ENCODE measurements around the gene KRTAP12-1.

The KRTAP12-1 gene, protein sequence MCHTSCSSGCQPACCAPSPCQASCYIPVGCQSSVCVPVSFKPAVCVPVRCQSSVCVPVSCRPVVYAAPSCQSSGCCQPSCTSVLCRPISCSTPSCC

GRCh38 chr21:44681861-44682579 lies at the start of gene KRTAP12-1:
Gene KRTAP12-1 (minus strand): TSS chr21:44682163. CDS start chr21:44682123, 40 bp downstream.
- no peak for DNase-seq (ENCODE audit: low read depth in 2 of 2, low spot score in 1 of 2)

- DNase-seq (ENCODE audit: low read depth in 2 of 2, low spot score in 1 of 2), result no peak
Measured at GRCh38 chr21:44730951-44731579, 49.1 kb upstream of the KRTAP12-1 start.

DNA sequence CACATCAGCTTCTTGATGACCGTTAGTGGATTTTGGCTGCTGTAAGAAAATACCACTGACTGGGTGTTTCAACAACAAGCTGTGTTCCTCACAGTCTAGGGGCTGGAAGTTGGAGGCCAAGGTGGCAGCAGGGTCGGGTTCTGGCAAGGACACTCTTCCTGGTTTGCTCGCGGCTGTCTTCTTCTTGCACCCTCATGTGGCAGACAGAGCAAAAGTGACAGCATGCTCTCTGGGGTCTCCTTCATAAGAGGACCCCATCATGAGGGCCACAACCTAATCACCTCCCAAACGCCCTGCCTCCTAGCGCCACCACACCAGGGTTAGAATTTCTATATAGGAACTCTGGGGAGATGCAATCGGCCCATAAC lies 48.0 kb upstream of the KRTAP12-1 start:
- no peak for DNase-seq (ENCODE audit: low read depth in 2 of 2, low spot score in 1 of 2)

DNA sequence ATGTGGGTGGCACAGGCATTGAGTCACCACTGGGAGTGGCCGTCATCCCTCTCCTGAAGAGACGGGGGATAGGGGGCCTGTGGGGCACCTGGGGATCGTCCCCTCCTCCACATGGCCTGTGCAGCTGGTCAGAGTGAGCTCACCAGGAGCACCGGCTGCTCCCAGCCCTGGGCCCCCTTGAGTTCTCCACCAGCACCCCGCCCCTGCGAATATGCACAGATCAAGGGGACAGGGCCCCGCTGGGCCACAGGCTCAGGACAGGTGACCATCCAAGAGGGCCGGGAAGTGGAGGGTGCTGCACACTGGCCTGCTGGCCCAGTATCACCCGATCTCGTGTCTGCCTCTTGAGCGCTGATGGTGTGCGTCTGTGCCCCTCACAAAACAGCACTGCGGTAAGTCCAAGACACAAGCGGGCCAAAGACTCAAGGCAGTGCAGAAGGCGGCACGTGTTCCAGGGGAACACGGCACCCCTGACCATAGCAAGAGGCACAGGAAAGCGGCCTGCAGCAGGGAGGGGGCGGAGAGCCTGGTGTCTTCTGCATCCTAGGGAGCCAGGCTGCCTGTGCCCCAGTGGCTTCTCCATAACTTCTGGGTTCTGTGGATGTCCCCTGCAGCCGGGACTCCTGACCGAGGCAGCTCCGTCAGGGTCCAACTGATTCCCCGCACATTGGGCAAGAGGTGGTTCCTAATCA lies 47.5 kb upstream of the KRTAP12-1 start:
- DNase-seq (ENCODE audit: low read depth in 2 of 2, low spot score in 1 of 2), result no peak

DNA sequence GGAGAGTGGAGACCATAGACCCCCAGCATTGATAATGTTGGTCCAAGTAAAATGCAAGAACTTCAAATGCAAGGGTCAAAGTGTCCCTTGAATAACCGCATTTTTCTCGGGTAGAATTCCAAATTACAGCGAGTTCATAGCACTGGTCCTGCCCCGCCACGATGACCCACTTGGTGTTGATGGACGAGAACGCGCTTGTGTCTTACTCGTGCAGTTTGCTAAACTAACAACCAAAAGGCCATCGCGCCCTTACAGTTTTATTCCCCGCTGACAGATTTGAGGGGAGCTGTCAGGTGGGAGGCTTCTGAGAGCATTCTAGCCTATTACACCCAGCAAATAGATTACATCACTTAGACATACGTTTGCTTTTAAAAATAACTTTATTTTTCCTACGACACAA lies 46.8 kb upstream of the KRTAP12-1 start:
- no peak for DNase-seq (ENCODE audit: low read depth in 2 of 2, low spot score in 1 of 2)

DNA sequence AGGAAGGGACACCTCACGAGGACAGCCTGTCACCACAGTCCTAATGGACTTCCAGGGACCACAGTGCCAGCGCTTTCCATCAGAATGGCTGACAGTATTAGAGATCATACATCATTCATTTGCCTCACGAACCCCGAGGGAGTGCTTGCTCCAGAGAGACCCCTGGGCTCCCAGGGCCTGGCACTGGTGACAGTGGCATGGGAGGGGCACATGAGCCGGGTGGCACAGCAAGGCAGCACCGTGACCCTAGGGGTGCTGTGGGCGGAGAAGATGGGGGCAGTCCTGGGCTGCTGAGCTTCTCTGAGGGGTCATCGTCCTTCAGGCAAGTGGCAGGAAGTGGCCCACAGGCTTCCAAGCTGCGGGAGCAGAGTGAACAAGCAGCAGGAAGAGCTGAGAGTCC lies 45.8 kb upstream of the KRTAP12-1 start:
- DNase-seq (ENCODE audit: low read depth in 2 of 2, low spot score in 1 of 2), result no peak

DNA sequence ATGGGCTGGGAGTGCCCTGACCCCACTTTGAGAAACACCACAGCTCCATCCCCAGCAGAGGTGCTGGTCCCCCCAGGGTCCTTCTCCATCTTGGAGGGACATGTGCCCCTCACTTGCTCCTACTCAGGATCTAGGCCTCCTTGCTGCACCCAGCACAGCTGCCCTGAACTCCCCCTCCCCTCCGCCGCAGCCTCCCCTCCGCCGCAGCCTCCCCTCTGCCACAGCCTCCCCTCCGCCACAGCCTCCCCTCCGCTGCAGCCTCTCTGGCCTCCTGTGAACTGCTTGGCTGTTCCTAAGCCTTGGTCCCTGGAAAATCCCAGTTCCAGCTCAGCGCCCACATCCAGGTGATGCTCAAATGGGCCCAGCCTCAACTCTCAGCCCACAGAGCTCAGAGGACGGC lies 45.4 kb upstream of the KRTAP12-1 start:
- DNase-seq (ENCODE audit: low read depth in 2 of 2, low spot score in 1 of 2), result no peak

GRCh38 chr21:44726826-44727225 lies 44.9 kb upstream of the KRTAP12-1 start:
- DNase-seq (ENCODE audit: low read depth in 2 of 2, low spot score in 1 of 2), result no peak

DNA sequence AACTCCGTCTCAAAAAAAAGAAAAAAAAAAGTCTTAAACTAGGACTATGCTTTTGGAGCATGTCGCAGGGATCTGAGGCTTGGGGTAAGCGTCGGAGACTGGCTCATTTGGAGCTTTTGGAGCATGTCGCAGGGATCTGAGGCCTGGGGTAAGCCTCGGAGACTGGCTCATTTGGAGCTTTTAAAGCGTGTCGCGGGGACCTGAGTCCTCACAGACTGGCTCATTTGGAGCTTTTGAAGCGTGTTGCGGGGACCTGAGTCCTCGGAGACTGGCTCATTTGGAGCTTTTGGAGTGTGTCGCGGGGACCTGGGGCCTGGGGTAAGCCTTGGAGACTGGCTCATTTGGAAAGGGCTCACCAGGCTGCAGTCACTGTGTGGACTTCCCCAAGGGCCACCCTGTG lies 43.0 kb upstream of the KRTAP12-1 start:
- DNase-seq (ENCODE audit: low read depth in 2 of 2, low spot score in 1 of 2), result no peak

- no peak for DNase-seq (ENCODE audit: low read depth in 2 of 2, low spot score in 1 of 2)
Measured at GRCh38 chr21:44724196-44724595, 42.2 kb upstream of the KRTAP12-1 start.

GRCh38 chr21:44723177-44724131 lies 41.5 kb upstream of the KRTAP12-1 start:
- no peak for DNase-seq (ENCODE audit: low read depth in 2 of 2, low spot score in 1 of 2)

GRCh38 chr21:44722731-44723130 lies 40.8 kb upstream of the KRTAP12-1 start:
- no peak for DNase-seq (ENCODE audit: low read depth in 2 of 2, low spot score in 1 of 2)

DNA sequence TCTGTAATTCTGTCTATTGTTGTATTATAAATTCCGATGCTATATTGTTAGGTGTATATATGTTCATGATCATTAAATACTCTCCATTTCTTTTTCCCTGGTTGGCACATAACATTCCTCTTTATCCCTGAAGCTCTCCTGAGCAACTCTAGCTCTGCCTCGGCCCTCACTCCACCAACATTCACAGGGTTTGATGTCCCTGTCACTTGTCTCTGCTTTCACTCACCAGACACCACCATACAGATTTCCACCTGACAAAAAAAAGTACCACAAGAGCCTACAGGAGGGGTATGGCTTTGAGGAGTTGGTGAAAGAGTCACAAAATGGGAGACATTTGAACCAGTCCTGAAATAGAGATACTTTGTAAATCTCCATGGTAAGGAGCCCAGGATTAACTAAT lies 38.2 kb upstream of the KRTAP12-1 start:
- DNase-seq (ENCODE audit: low read depth in 2 of 2, low spot score in 1 of 2), result no peak

- DNase-seq (ENCODE audit: low read depth in 2 of 2, low spot score in 1 of 2), result no peak
Measured at GRCh38 chr21:44718571-44718970, 36.6 kb upstream of the KRTAP12-1 start.

GRCh38 chr21:44718093-44718492 lies 36.1 kb upstream of the KRTAP12-1 start:
- no peak for DNase-seq (ENCODE audit: low read depth in 2 of 2, low spot score in 1 of 2)

GRCh38 chr21:44716984-44717383 lies 35.0 kb upstream of the KRTAP12-1 start:
- DNase-seq (ENCODE audit: low read depth in 2 of 2, low spot score in 1 of 2), result no peak

DNA sequence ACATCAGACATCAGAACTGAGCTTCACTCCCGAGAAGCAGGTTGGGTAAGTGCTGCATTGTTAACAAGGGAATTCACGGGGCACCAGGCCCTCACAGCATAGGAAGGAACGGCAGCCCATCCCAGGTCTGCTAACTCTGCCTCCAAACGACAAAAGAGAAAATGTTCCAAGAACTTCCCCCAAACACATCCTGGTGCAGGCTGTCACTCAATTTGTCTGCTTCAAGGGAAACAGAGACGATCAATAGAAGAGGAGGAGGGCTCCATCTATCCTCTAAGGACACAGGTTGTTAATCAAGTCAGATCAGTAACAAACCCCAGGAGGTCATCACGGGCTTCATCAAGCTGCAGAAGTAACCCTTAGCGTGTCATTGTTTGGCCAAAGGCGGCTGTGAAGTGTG lies 32.9 kb upstream of the KRTAP12-1 start:
- no peak for DNase-seq (ENCODE audit: low read depth in 2 of 2, low spot score in 1 of 2)

GRCh38 chr21:44713846-44714245 lies 31.9 kb upstream of the KRTAP12-1 start:
- DNase-seq (ENCODE audit: low read depth in 2 of 2, low spot score in 1 of 2), result no peak

- DNase-seq (ENCODE audit: low read depth in 2 of 2, low spot score in 1 of 2), result no peak
Measured at GRCh38 chr21:44713130-44713529, 31.2 kb upstream of the KRTAP12-1 start.

- DNase-seq (ENCODE audit: low read depth in 2 of 2, low spot score in 1 of 2), result no peak
Measured at GRCh38 chr21:44712203-44713028, 30.5 kb upstream of the KRTAP12-1 start.
